SK-N-SH (cell line): Measurements from ENCODE around the gene SNRPD2. TPM values are rescaled to one million over a fixed set of nuclear protein-coding genes. Genes with fewer than 3 reads are reported as not detected.

Source experiments
- CTCF ChIA-PET: fragments of 300-600, 350-600 bp; formaldehyde crosslinking; extraction: SDS; loops from one replicate; lab custom pipeline; 2021; lab: Yijun Ruan, JAX
- POLR2A ChIA-PET: fragments of 350-600 bp; sonication (Branson Sonifier 250); formaldehyde crosslinking; extraction: SDS; loops from one replicate; lab custom pipeline; 2020; ENCODE audit warnings: antibody characterized with exemption, inconsistent platforms; lab: Yijun Ruan, JAX
- DNase-seq: peaks from one replicate; pipeline ENCODE4 v3.0.0; 2012
- H2AFZ ChIP-seq: fragments of 200-600 bp; sonication (generic); 2 replicates; pipeline ENCODE4 v1.8.1; 2016; ENCODE audit warnings: antibody characterized with exemption, mild to moderate bottlenecking, low read depth
- H3F3A ChIP-seq: fragments of 200-600 bp; sonication (generic); replicated peaks from 2 replicates; pipeline ENCODE3; 2016; ENCODE audit warnings: antibody characterized with exemption, mild to moderate bottlenecking; ENCODE audit not compliant: insufficient read depth
- H3K27ac ChIP-seq, 2 experiments: fragments of 200-500 bp in 1 of 2; fragments of 200-600 bp in 1 of 2; sonication (Bioruptor generic) in 1 of 2; sonication (generic), shearing (Covaris generic) in 1 of 2; 2 replicates each; pipeline versions ENCODE4 v1.5.1 to v1.6.1; 2014 to 2016; ENCODE audit warnings: low read depth in 2 of 2, inconsistent platforms in 1 of 2, low read length in 1 of 2, mild to moderate bottlenecking in 1 of 2, mixed read lengths in 1 of 2
- H3K27me3 ChIP-seq: fragments of 200-600 bp; sonication (generic), shearing (Covaris generic); 2 replicates; pipeline ENCODE4 v1.6.1; 2016; ENCODE audit warnings: mixed run types; ENCODE audit not compliant: insufficient read depth
- H3K36me3 ChIP-seq, 2 experiments: fragments of 200-500 bp in 1 of 2; fragments of 200-600 bp in 1 of 2; sonication (Bioruptor generic) in 1 of 2; sonication (generic) in 1 of 2; replicated peaks in 1 of 2; 2 replicates each; pipeline versions ENCODE3 to v1.5.1; 2014 to 2016; ENCODE audit warnings: low read length in 1 of 2, mild to moderate bottlenecking in 1 of 2; ENCODE audit not compliant: insufficient read depth in 2 of 2, control insufficient read depth in 1 of 2
- H3K4me1 ChIP-seq, 2 experiments: fragments of 200-500 bp in 1 of 2; fragments of 200-600 bp in 1 of 2; sonication (Bioruptor generic) in 1 of 2; sonication (generic), shearing (Covaris generic) in 1 of 2; 2 replicates each; pipeline versions ENCODE4 v1.5.1 to v1.6.1; 2014 to 2016; ENCODE audit warnings: low read depth in 1 of 2, low read length in 1 of 2, mixed run types in 1 of 2; ENCODE audit not compliant: insufficient read depth in 2 of 2, control insufficient read depth in 1 of 2
- H3K4me2 ChIP-seq: fragments of 200-600 bp; sonication (generic), shearing (Covaris generic); 2 replicates; pipeline ENCODE4 v1.6.1; 2017; ENCODE audit warnings: mixed run types
- H3K4me3 ChIP-seq, 2 experiments: fragments of 200-500 bp in 1 of 2; fragments of 200-600 bp in 1 of 2; sonication (Bioruptor generic) in 1 of 2; sonication (generic), shearing (Covaris generic) in 1 of 2; 2 replicates each; pipeline versions ENCODE4 v1.5.1 to v1.8.1; 2014 to 2016; ENCODE audit warnings: low read depth in 2 of 2, inconsistent platforms in 1 of 2, low read length in 1 of 2, mild to moderate bottlenecking in 1 of 2, mixed read lengths in 1 of 2, moderate library complexity in 1 of 2
- H3K79me2 ChIP-seq: fragments of 200-600 bp; sonication (generic); 2 replicates; pipeline ENCODE4 v1.8.1; 2017; ENCODE audit warnings: mild to moderate bottlenecking; ENCODE audit not compliant: insufficient read depth
- H3K9ac ChIP-seq: fragments of 200-600 bp; sonication (generic); 2 replicates; pipeline ENCODE4 v1.6.1; 2017; ENCODE audit warnings: mixed run types
- H3K9me2 ChIP-seq: fragments of 200-600 bp; sonication (generic); 2 replicates; pipeline ENCODE4 v1.6.1; 2017; ENCODE audit warnings: mixed run types
- H3K9me3 ChIP-seq: fragments of 200-600 bp; sonication (generic); 2 replicates; pipeline ENCODE4 v1.6.1; 2017; ENCODE audit warnings: mixed run types, mild to moderate bottlenecking, moderate library complexity
- H4K20me1 ChIP-seq: fragments of 200-600 bp; sonication (generic); 2 replicates; pipeline ENCODE4 v1.6.1; 2017; ENCODE audit warnings: mild to moderate bottlenecking, mixed run types; ENCODE audit not compliant: insufficient read depth
- FOXJ3 ChIP-seq: sonication (generic); formaldehyde crosslinking; IDR thresholded peaks from 2 replicates; pipeline ENCODE4 v1.5.1; 2020; ENCODE audit warnings: mild to moderate bottlenecking, missing genetic modification reagents
- GABPA ChIP-seq: IDR thresholded peaks from 2 replicates; pipeline ENCODE4 v1.4.0; 2012; ENCODE audit warnings: low read depth, mild to moderate bottlenecking
- PBX3 ChIP-seq: IDR thresholded peaks from 2 replicates; pipeline ENCODE4; 2012
- POLR2AphosphoS5 ChIP-seq: IDR thresholded peaks from 2 replicates; pipeline ENCODE4 v1.6.1; 2012; ENCODE audit warnings: low read depth, low read length
- USF2 ChIP-seq: fragments of 150-350 bp; IDR thresholded peaks from 2 replicates; pipeline ENCODE4 v1.6.1; 2017; ENCODE audit warnings: antibody characterized with exemption, low read length, low read depth, borderline replicate concordance
- YY1 ChIP-seq: IDR thresholded peaks from 2 replicates; pipeline ENCODE4 v1.4.0; 2012; ENCODE audit warnings: low read depth, mild to moderate bottlenecking
- WGBS: methylation state at CpG from one replicate; pipeline ENCODE4 v1.1.6; 2017; ENCODE audit warnings: low lambda C conversion rate; 5-methylcytosine and 5-hydroxymethylcytosine counted together
- polyA plus RNA-seq, 3 experiments: library from polyadenylated mRNA; depleted of rRNA; stranded (reverse); fragments of >200 nt; gene quantifications; 2 replicates each; pipeline ENCODE4 v1.2.3, GENCODE V29; 2012

Gene SNRPD2
- polyA plus RNA-seq, 1 of the 3 experiments (the other 2 are of a cell fraction), result 1,248 TPM

- no peaks in the 10 kb centered on the region for H3K9me3 ChIP-seq
- DNase-seq, result no peak
- no peak overlapping the region for H3K4me3 ChIP-seq
- H3K27ac ChIP-seq, result no peak overlapping the region
- CTCF ChIA-PET, result interaction anchor here (6.4 kb wide), 1 partner anchor 19 kb away, joined by 57 read pairs; the partner anchor contains the start of genes QPCTL and SNRPD2
- peaks cover 46% of the 10 kb centered on the region for H3K79me2 ChIP-seq
- H4K20me1 ChIP-seq, result no peaks in the 10 kb centered on the region
- H3K9ac ChIP-seq, result no peak overlapping the region
- H2AFZ ChIP-seq, result no peak overlapping the region
- peaks cover 0 to 7% of the 10 kb centered on the region in 2 experiments; a peak in 1 of 4 replicates for H3K4me1 ChIP-seq
- TF ChIP-seq POLR2AphosphoS5, result no peak
- TF ChIP-seq, all 33 proteins: peak for 0
- POLR2A ChIA-PET, result interaction anchor here (1.0 kb wide), 1 partner anchor 21 kb away, joined by 3 read pairs; the partner anchor contains the start of gene QPCTL
- Histone ChIP-seq H3K36me3 (peaks cover 1 to 15% of the 10 kb centered on the region in 2 experiments), H3K27me3 (no peaks in the 10 kb centered on the region), H3F3A (peaks cover 3% of the 10 kb centered on the region), H3K9me2 (no peaks in the 10 kb centered on the region), H3K4me2 (no peak overlapping the region)
- 94% methylated on average over 9 of the region's 15 CpGs for WGBS
Observed at GRCh38 chr19:45713141-45713540, 21.4 kb upstream of the SNRPD2 start.

GRCh38 chr19:45712699-45713067, 20.9 kb upstream of the SNRPD2 start:
- peaks cover 0 to 2% of the 10 kb centered on the region in 2 experiments; a peak in 1 of 4 replicates for H3K4me1 ChIP-seq
- peaks cover 43% of the 10 kb centered on the region for H3K79me2 ChIP-seq
- H3K27ac ChIP-seq, result no peak overlapping the region
- TF ChIP-seq FOXJ3 (CRISPR knock-in tag) (no peak), PBX3 (no peak), USF2 (no peak), GABPA (no peak), YY1 (no peak)
- CTCF ChIA-PET, result interaction anchor here (6.4 kb wide), 1 partner anchor 19 kb away, joined by 57 read pairs; the partner anchor contains the start of genes QPCTL and SNRPD2
- H3K4me2 ChIP-seq, result no peak overlapping the region
- no peaks in the 10 kb centered on the region for H3K9me3 ChIP-seq
- H3F3A ChIP-seq, result no peaks in the 10 kb centered on the region
- H3K4me3 ChIP-seq, result no peak overlapping the region
- H3K27me3 ChIP-seq, result no peaks in the 10 kb centered on the region
- H4K20me1 ChIP-seq, result no peaks in the 10 kb centered on the region
- H3K9me2 ChIP-seq, result no peaks in the 10 kb centered on the region
- H2AFZ ChIP-seq, result no peak overlapping the region
- WGBS, result 97% methylated on average over 17 of the region's 25 CpGs
- no peak for DNase-seq
- POLR2A ChIA-PET, result interaction anchor here (1.0 kb wide), 1 partner anchor 20 kb away, joined by 3 read pairs; the partner anchor contains the start of gene QPCTL
- H3K36me3 ChIP-seq, result peaks cover 3 to 15% of the 10 kb centered on the region in 2 experiments
- no peak overlapping the region for H3K9ac ChIP-seq
